HCT116 (cell line): ENCODE results near the gene SCN4B. TPM values are rescaled to one million over a fixed set of nuclear protein-coding genes. Genes with fewer than 3 reads are reported as not detected.

ENCODE experiments used
- ATAC-seq: fragments of 200-7000 bp; cut with Tn5 transposase; 2 replicates; pipeline ENCODE4 v1.9.1; 2020; ENCODE audit warnings: mild to moderate bottlenecking, moderate library complexity
- BruUV-seq: library from RNA; stranded (reverse); fragments of 400-500 nt; replicated peaks from 2 replicates; lab custom pipeline; 2021; lab: Mats Ljungman, UMichigan
- CTCF ChIA-PET: fragments of 300-600 bp; sonication (Branson Sonifier 250); formaldehyde crosslinking; loops from one replicate; lab custom pipeline; 2021; ENCODE audit warnings: antibody characterized with exemption; lab: Charles Lee
- POLR2A ChIA-PET: fragments of 300-600, 350-600 bp; sonication (Branson Sonifier 250); formaldehyde crosslinking; loops from one replicate; lab custom pipeline; 2021; ENCODE audit warnings: antibody characterized with exemption; lab: Charles Lee
- RAD21 ChIA-PET, 2 experiments: fragments of 300-600 bp; sonication (Branson Sonifier 250); formaldehyde crosslinking; loops; one replicate each; lab custom pipeline; 2023; ENCODE audit warnings: low total read pairs in 2 of 2; ENCODE audit not compliant: uncharacterized antibody in 2 of 2, unreplicated experiment in 2 of 2, low non-redundant PET in 1 of 2; lab: Charles Lee
- DNase-seq: peaks from one replicate; pipeline ENCODE4 v3.0.0-alpha.2; 2010; ENCODE audit warnings: low read depth, low spot score
- H2AFZ ChIP-seq: fragments of 200-600 bp; shearing (Covaris generic), sonication (generic); 2 replicates; pipeline ENCODE4 v1.6.1; 2017; ENCODE audit warnings: low read depth, mixed run types, mixed read lengths, antibody characterized with exemption, low read length; ENCODE audit not compliant: poor library complexity, severe bottlenecking
- H3K27ac ChIP-seq: 2 replicates; pipeline ENCODE4 v1.5.1; 2012; ENCODE audit warnings: low read depth, low read length
- H3K27me3 ChIP-seq: fragments of 200-600 bp; sonication (generic); 2 replicates; pipeline ENCODE4 v1.6.1; 2016; ENCODE audit warnings: mixed run types, low read length, mixed read lengths; ENCODE audit not compliant: insufficient read depth
- H3K36me3 ChIP-seq, 2 experiments: fragments of 200-500 bp in 1 of 2; fragments of 200-600 bp in 1 of 2; sonication (Bioruptor generic) in 1 of 2; sonication (generic) in 1 of 2; 2 replicates each; pipeline versions ENCODE4 v1.5.1 to v1.6.1; 2014 to 2016; ENCODE audit warnings: low read length in 2 of 2, inconsistent platforms in 1 of 2, mixed read lengths in 1 of 2, mixed run types in 1 of 2; ENCODE audit not compliant: insufficient read depth in 2 of 2, control insufficient read depth in 1 of 2
- H3K4me1 ChIP-seq, 2 experiments: fragments of 200-600 bp in 1 of 2; sonication (generic) in 1 of 2; 2 replicates each; pipeline versions ENCODE4 v1.5.1 to v1.6.1; 2012 to 2017; ENCODE audit warnings: low read length in 2 of 2, inconsistent platforms in 1 of 2, mild to moderate bottlenecking in 1 of 2, mixed read lengths in 1 of 2, mixed run types in 1 of 2, moderate library complexity in 1 of 2; ENCODE audit not compliant: insufficient read depth in 2 of 2, control insufficient read depth in 1 of 2
- H3K4me2 ChIP-seq: fragments of 200-600 bp; sonication (generic); 2 replicates; pipeline ENCODE4 v1.6.1; 2017; ENCODE audit warnings: mixed run types, low read length, mixed read lengths
- H3K4me3 ChIP-seq, 2 experiments: fragments of 200-600 bp in 1 of 2; sonication (generic) in 1 of 2; replicated peaks in 1 of 2; 2 replicates each; pipeline ENCODE4 v1.5.1; 2011 to 2016; ENCODE audit warnings: low read length in 2 of 2, control low read depth in 1 of 2, low read depth in 1 of 2, mild to moderate bottlenecking in 1 of 2, mixed read lengths in 1 of 2, mixed run types in 1 of 2
- H3K79me2 ChIP-seq: fragments of 200-600 bp; sonication (generic); 2 replicates; pipeline ENCODE4 v1.6.1; 2017; ENCODE audit warnings: mild to moderate bottlenecking, mixed run types, low read length, moderate library complexity, mixed read lengths; ENCODE audit not compliant: insufficient read depth
- H3K9ac ChIP-seq: fragments of 200-600 bp; sonication (generic); 2 replicates; pipeline ENCODE4 v1.6.1; 2016; ENCODE audit warnings: low read length, mixed read lengths
- H3K9me2 ChIP-seq: fragments of 200-600 bp; sonication (generic), shearing (Covaris generic); 2 replicates; pipeline ENCODE4 v1.6.1; 2017; ENCODE audit warnings: mixed run types, mild to moderate bottlenecking, moderate library complexity; ENCODE audit not compliant: insufficient read depth
- H3K9me3 ChIP-seq, 2 experiments: fragments of 200-500 bp in 1 of 2; fragments of 200-600 bp in 1 of 2; sonication (Bioruptor generic) in 1 of 2; sonication (generic) in 1 of 2; 2 replicates each; pipeline ENCODE4 v1.6.1; 2014 to 2017; ENCODE audit warnings: low read length in 2 of 2, mixed read lengths in 2 of 2, inconsistent platforms in 1 of 2, low read depth in 1 of 2, mild to moderate bottlenecking in 1 of 2, mixed run types in 1 of 2, moderate library complexity in 1 of 2; ENCODE audit not compliant: control insufficient read depth in 1 of 2, insufficient read depth in 1 of 2
- H4K20me1 ChIP-seq: fragments of 200-600 bp; sonication (generic), shearing (Covaris generic); 2 replicates; pipeline ENCODE4 v1.6.1; 2017; ENCODE audit warnings: mixed run types, mild to moderate bottlenecking, moderate library complexity; ENCODE audit not compliant: insufficient read depth
- CEBPB ChIP-seq: IDR thresholded peaks from 2 replicates; pipeline ENCODE4 v1.6.1; 2012; ENCODE audit warnings: low read depth
- EGR1 ChIP-seq: IDR thresholded peaks from 2 replicates; pipeline ENCODE4 v1.6.1; 2012; ENCODE audit warnings: low read depth
- ELF1 ChIP-seq: IDR thresholded peaks from 2 replicates; pipeline ENCODE4 v1.6.1; 2012; ENCODE audit warnings: low read depth, borderline replicate concordance
- FOSL1 ChIP-seq: IDR thresholded peaks from 2 replicates; pipeline ENCODE4 v1.6.1; 2012; ENCODE audit warnings: low read depth
- JUND ChIP-seq: IDR thresholded peaks from 2 replicates; pipeline ENCODE4 v1.6.1; 2012
- POLR2A ChIP-seq: IDR thresholded peaks from 2 replicates; pipeline ENCODE4 v1.7.0; 2011; ENCODE audit warnings: borderline replicate concordance; ENCODE audit not compliant: insufficient read depth, insufficient read length; ENCODE audit errors: extremely low read depth
- POLR2AphosphoS5 ChIP-seq: IDR thresholded peaks from 2 replicates; pipeline ENCODE4 v1.6.1; 2011; ENCODE audit warnings: mild to moderate bottlenecking, low read depth, low read length, moderate library complexity
- RAD21 ChIP-seq: IDR thresholded peaks from 2 replicates; pipeline ENCODE4 v1.6.1; 2012; ENCODE audit warnings: low read depth, mild to moderate bottlenecking
- SP1 ChIP-seq: IDR thresholded peaks from 2 replicates; pipeline ENCODE4 v1.6.1; 2012; ENCODE audit warnings: low read depth
- SRF ChIP-seq: IDR thresholded peaks from 2 replicates; pipeline ENCODE4 v1.6.1; 2012; ENCODE audit warnings: low read depth
- ZNF274 ChIP-seq: fragments of 200-500 bp; sonication (Bioruptor generic); IDR thresholded peaks from 2 replicates; pipeline ENCODE4 v1.6.1; 2014; ENCODE audit warnings: mild to moderate bottlenecking, low read depth, low read length, inconsistent platforms
- intact Hi-C: fragments of 100-400 bp; cut with micrococcal nuclease; formaldehyde crosslinking; loops from 2 replicates; pipeline ENCODE4 v1.10.0; 2022
- total RNA-seq: library from RNA; stranded (reverse); gene quantifications from one replicate; pipeline ENCODE4 v1.2.1, GENCODE V29; 2021; ENCODE audit not compliant: unreplicated experiment
- TF ChIP-seq, protein P1 (sequence below): IDR thresholded peaks from 2 replicates; pipeline ENCODE4 v1.6.1; 2012
- TF ChIP-seq, protein P2 (sequence below): IDR thresholded peaks from 2 replicates; pipeline ENCODE4 v1.6.1; 2011; ENCODE audit warnings: mild to moderate bottlenecking, low read length, moderate library complexity; ENCODE audit not compliant: insufficient replicate concordance; ENCODE audit errors: extremely low read depth
- TF ChIP-seq, protein P3 (sequence below), 3 experiments: fragments of 200-600 bp in 1 of 3; sonication (generic) in 1 of 3; IDR thresholded peaks in 2 of 3; conservative IDR thresholded peaks in 1 of 3; 2 replicates each; pipeline ENCODE4 v1.5.1; 2012 to 2017; ENCODE audit warnings: low read depth in 2 of 3, low read length in 2 of 3, antibody characterized with exemption in 1 of 3, borderline replicate concordance in 1 of 3, control low read depth in 1 of 3, mild to moderate bottlenecking in 1 of 3, mixed read lengths in 1 of 3, mixed run types in 1 of 3, moderate library complexity in 1 of 3; ENCODE audit not compliant: insufficient read depth in 1 of 3

SCN4B gene
- total RNA-seq, 1 experiment from 2014 or later, result 0.32 TPM

DNA sequence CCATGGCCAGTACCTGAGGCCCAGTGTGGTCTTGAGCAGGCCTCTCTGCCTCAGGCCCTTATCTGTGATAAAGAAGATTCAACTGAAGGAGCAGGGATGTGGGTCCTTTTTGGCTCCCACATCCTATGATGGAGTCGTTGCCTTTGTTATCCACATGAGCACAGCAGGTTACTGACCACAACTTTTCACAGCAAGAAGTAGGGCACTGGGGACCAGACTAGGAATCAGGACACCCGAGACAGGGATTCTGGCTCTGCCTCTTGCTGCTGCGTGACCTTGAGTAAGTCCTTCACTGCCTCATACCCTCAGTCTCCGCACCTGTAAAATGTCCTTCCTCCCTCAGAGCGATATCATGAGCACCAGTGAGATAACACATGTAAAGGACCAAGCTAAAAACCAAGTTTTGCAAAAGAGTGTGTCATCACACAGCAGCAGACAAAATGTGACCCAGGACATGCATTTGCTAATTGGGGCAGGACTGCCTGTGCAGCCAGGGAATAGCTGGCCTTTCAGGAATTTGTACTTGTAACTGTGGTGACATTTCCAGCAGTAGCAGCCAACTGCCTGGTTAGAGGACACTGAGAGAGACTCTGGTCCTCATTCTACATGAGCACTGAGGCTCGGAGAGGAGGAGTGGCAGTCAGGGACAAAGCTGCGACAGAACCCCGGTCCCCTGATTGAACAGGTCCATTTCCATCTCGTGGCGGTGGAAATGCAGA, 52.6 kb downstream of the SCN4B start:
- ChIA-PET POLR2A (no interaction called here), RAD21 (no interaction called here), CTCF (no interaction called here)
- Histone ChIP-seq H3K9me2 (no peaks in the 10 kb centered on the region), H2AFZ (no peak overlapping the region), H3K79me2 (no peaks in the 10 kb centered on the region), H3K4me3 (no peak overlapping the region), H3K4me2 (no peak overlapping the region), H4K20me1 (no peaks in the 10 kb centered on the region), H3K27ac (no peak overlapping the region), H3K36me3 (no peaks in the 10 kb centered on the region), H3K27me3 (no peaks in the 10 kb centered on the region), H3K9me3 (no peaks in the 10 kb centered on the region), H3K4me1 (no peaks in the 10 kb centered on the region), H3K9ac (no peak overlapping the region)
- BruUV-seq, result no TSS peak
- intact Hi-C loops, result no loop called here
- TF ChIP-seq RAD21, result no peak
- no peak for TF ChIP-seq SP1
- TF ChIP-seq ELF1, result no peak
- TF ChIP-seq, protein P1, sequence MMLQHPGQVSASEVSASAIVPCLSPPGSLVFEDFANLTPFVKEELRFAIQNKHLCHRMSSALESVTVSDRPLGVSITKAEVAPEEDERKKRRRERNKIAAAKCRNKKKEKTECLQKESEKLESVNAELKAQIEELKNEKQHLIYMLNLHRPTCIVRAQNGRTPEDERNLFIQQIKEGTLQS, result no peak
- TF ChIP-seq SRF, result no peak
- TF ChIP-seq FOSL1, result no peak
- no peak for TF ChIP-seq JUND
- no peak for TF ChIP-seq POLR2A
- no peak for TF ChIP-seq ZNF274
- no peak for TF ChIP-seq CEBPB
- TF ChIP-seq, protein P2, sequence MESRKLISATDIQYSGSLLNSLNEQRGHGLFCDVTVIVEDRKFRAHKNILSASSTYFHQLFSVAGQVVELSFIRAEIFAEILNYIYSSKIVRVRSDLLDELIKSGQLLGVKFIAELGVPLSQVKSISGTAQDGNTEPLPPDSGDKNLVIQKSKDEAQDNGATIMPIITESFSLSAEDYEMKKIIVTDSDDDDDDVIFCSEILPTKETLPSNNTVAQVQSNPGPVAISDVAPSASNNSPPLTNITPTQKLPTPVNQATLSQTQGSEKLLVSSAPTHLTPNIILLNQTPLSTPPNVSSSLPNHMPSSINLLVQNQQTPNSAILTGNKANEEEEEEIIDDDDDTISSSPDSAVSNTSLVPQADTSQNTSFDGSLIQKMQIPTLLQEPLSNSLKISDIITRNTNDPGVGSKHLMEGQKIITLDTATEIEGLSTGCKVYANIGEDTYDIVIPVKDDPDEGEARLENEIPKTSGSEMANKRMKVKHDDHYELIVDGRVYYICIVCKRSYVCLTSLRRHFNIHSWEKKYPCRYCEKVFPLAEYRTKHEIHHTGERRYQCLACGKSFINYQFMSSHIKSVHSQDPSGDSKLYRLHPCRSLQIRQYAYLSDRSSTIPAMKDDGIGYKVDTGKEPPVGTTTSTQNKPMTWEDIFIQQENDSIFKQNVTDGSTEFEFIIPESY, result no peak
- TF ChIP-seq POLR2AphosphoS5, result no peak
- no peak for TF ChIP-seq EGR1
- TF ChIP-seq, protein P3, sequence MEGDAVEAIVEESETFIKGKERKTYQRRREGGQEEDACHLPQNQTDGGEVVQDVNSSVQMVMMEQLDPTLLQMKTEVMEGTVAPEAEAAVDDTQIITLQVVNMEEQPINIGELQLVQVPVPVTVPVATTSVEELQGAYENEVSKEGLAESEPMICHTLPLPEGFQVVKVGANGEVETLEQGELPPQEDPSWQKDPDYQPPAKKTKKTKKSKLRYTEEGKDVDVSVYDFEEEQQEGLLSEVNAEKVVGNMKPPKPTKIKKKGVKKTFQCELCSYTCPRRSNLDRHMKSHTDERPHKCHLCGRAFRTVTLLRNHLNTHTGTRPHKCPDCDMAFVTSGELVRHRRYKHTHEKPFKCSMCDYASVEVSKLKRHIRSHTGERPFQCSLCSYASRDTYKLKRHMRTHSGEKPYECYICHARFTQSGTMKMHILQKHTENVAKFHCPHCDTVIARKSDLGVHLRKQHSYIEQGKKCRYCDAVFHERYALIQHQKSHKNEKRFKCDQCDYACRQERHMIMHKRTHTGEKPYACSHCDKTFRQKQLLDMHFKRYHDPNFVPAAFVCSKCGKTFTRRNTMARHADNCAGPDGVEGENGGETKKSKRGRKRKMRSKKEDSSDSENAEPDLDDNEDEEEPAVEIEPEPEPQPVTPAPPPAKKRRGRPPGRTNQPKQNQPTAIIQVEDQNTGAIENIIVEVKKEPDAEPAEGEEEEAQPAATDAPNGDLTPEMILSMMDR (IDR thresholded peaks at IDR 0.05 in 2 of 3, conservative IDR thresholded peaks at IDR 0.05 in 1 of 3; ENCODE audit: borderline replicate concordance in 1 of 3, insufficient read depth in 1 of 3, low read depth in 2 of 3, low read length in 2 of 3), result no peak
- DNase-seq (no peak), ATAC-seq (no peak)
